Neuronal stem cell (in vitro differentiated cells): ENCODE measurements around the gene EPHA2.

Source experiments
- DNase-seq: peaks from one replicate; pipeline ENCODE4 v3.0.0-alpha.2; 2013; ENCODE audit warnings: low spot score
- H2AFZ ChIP-seq: one replicate; pipeline ENCODE4 v1.6.1; 2013; ENCODE audit warnings: mild to moderate bottlenecking, low read length, inconsistent platforms
- H2AK5ac ChIP-seq: 2 replicates; pipeline ENCODE4 v1.6.1; 2013; ENCODE audit warnings: low read depth, mild to moderate bottlenecking, inconsistent platforms, low read length, moderate library complexity, mixed read lengths
- H2BK120ac ChIP-seq: 2 replicates; pipeline ENCODE4 v1.6.1; 2013; ENCODE audit warnings: low read depth, mild to moderate bottlenecking, inconsistent platforms, low read length, moderate library complexity, mixed read lengths
- H2BK12ac ChIP-seq: one replicate; pipeline ENCODE4 v1.6.1; 2013; ENCODE audit warnings: low read length, inconsistent platforms
- H2BK15ac ChIP-seq: 2 replicates; pipeline ENCODE4 v1.6.1; 2013; ENCODE audit warnings: mild to moderate bottlenecking, low read length, inconsistent platforms, mixed read lengths
- H2BK5ac ChIP-seq: one replicate; pipeline ENCODE4 v1.6.1; 2013; ENCODE audit warnings: inconsistent platforms, mild to moderate bottlenecking, low read length, moderate library complexity
- H3K14ac ChIP-seq: one replicate; pipeline ENCODE4 v1.6.1; 2013; ENCODE audit warnings: low read length, inconsistent platforms
- H3K18ac ChIP-seq: 2 replicates; pipeline ENCODE4 v1.6.1; 2013; ENCODE audit warnings: low read length, inconsistent platforms
- H3K23ac ChIP-seq: 2 replicates; pipeline ENCODE4 v1.6.1; 2013; ENCODE audit warnings: low read depth, mild to moderate bottlenecking, mixed read lengths, low read length, inconsistent platforms; ENCODE audit not compliant: poor library complexity
- H3K27ac ChIP-seq: replicated peaks from 3 replicates; pipeline ENCODE4 v1.5.1; 2013; ENCODE audit warnings: low read length, inconsistent platforms
- H3K27me3 ChIP-seq, 3 experiments: 2 replicates each; pipeline ENCODE4 v1.6.1; 2013; ENCODE audit warnings: low read length in 3 of 3, mild to moderate bottlenecking in 2 of 3, inconsistent platforms in 1 of 3, low read depth in 1 of 3, mixed read lengths in 1 of 3, moderate library complexity in 1 of 3; ENCODE audit not compliant: control insufficient read depth in 3 of 3, insufficient read depth in 3 of 3
- H3K36me3 ChIP-seq, 2 donors: replicated peaks in 1 of 2; 2 replicates each; pipeline ENCODE4 v1.6.1; 2013; ENCODE audit warnings: low read length in 2 of 2; ENCODE audit not compliant: control insufficient read depth in 2 of 2, insufficient read depth in 2 of 2
- H3K4ac ChIP-seq: 2 replicates; pipeline ENCODE4 v1.6.1; 2013; ENCODE audit warnings: inconsistent platforms, mild to moderate bottlenecking, low read length, moderate library complexity
- H3K4me1 ChIP-seq, 2 donors: 1 replicate in 1 of 2; 2 replicates in 1 of 2; pipeline ENCODE4 v1.6.1; 2013; ENCODE audit warnings: low read length in 2 of 2, low read depth in 1 of 2; ENCODE audit not compliant: control insufficient read depth in 2 of 2, insufficient read depth in 1 of 2
- H3K4me2 ChIP-seq: one replicate; pipeline ENCODE4 v1.6.1; 2013; ENCODE audit warnings: mild to moderate bottlenecking, low read length, inconsistent platforms; ENCODE audit not compliant: insufficient read depth, poor library complexity, severe bottlenecking
- H3K4me3 ChIP-seq, 2 donors: 2 replicates each; pipeline ENCODE4 v1.5.1; 2013; ENCODE audit warnings: low read length in 2 of 2, mild to moderate bottlenecking in 2 of 2, inconsistent platforms in 1 of 2, moderate library complexity in 1 of 2
- H3K79me1 ChIP-seq: one replicate; pipeline ENCODE4 v1.6.1; 2013; ENCODE audit warnings: low read depth, mild to moderate bottlenecking, inconsistent platforms, low read length, moderate library complexity
- H3K9ac ChIP-seq: one replicate; pipeline ENCODE4 v1.6.1; 2013; ENCODE audit warnings: mild to moderate bottlenecking, low read depth, low read length, inconsistent platforms; ENCODE audit not compliant: poor library complexity
- H3K9me3 ChIP-seq, 2 donors: replicated peaks in 1 of 2; 2 replicates each; pipeline versions ENCODE3 to v1.6.1; 2013; ENCODE audit warnings: low read length in 2 of 2, mild to moderate bottlenecking in 2 of 2, inconsistent platforms in 1 of 2, low read depth in 1 of 2, mixed read lengths in 1 of 2, moderate library complexity in 1 of 2; ENCODE audit not compliant: control insufficient read depth in 2 of 2, insufficient read depth in 1 of 2
- H4K8ac ChIP-seq: one replicate; pipeline ENCODE4 v1.6.1; 2013; ENCODE audit warnings: low read depth, mild to moderate bottlenecking, inconsistent platforms, low read length, moderate library complexity
- H4K91ac ChIP-seq: one replicate; pipeline ENCODE4 v1.6.1; 2013; ENCODE audit warnings: low read length, low read depth, mild to moderate bottlenecking, inconsistent platforms; ENCODE audit not compliant: poor library complexity
- WGBS, 2 donors: extraction: QIAGEN DNeasy Blood & Tissue Kit; methylation state at CpG; one replicate each; pipeline ENCODE4 v1.1.7; 2013; ENCODE audit warnings: missing lambda C conversion rate in 2 of 2, mixed read lengths in 1 of 2; ENCODE audit not compliant: insufficient read length in 2 of 2, insufficient replicate concordance in 1 of 2; ENCODE audit errors: extremely low coverage in 2 of 2; 5-methylcytosine and 5-hydroxymethylcytosine counted together

The EPHA2 gene

DNA sequence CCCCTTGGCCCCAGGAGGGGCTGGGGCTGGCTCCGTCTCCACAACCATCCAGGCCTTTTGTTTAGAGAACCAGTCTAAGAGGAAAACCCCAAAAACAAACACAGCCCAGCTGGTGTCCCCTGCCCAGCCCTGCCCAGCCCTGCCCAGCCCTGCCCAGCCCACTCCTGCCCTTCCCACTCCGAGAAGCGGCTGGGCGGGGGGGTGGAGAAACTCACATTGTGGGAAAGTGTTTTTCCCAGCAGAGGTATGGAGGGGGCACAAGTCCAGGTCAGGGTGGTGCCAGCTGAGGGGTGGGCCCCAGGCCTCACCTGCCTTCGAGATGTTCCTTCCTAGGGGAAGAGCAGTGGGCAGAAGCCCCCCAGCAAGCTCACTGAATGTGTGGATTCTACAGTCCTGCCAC is 72.4 kb downstream of the EPHA2 start:
- H2BK5ac ChIP-seq: no peak overlapping the region
- H3K4ac ChIP-seq: no peak overlapping the region
- no peaks in the 10 kb centered on the region for H3K79me1 ChIP-seq
- peak overlapping the region; percentile 92 for H3K18ac ChIP-seq
- no peak overlapping the region for H3K23ac ChIP-seq
- H3K4me3 ChIP-seq: no peak overlapping the region
- H2AFZ ChIP-seq: no peak overlapping the region
- no CpG with 5 or more reads among the region's 5 CpGs for WGBS, 2 donors
- H3K27ac ChIP-seq: no peak overlapping the region
- H4K8ac ChIP-seq: no peak overlapping the region
- no peak for DNase-seq
- H3K4me1 ChIP-seq: peaks cover 5 to 9% of the 10 kb centered on the region in 2 donors
- H2BK12ac ChIP-seq: peak overlapping the region; percentile 58
- H3K36me3 ChIP-seq: no peaks in the 10 kb centered on the region
- H3K4me2 ChIP-seq: no peak overlapping the region
- H3K27me3 ChIP-seq: peaks cover 0 to 9% (median 0%) of the 10 kb centered on the region in 3 experiments
- no peak overlapping the region for H4K91ac ChIP-seq
- H2AK5ac ChIP-seq: peak overlapping the region; percentile 98
- H3K14ac ChIP-seq: no peak overlapping the region
- no peaks in the 10 kb centered on the region for H3K9me3 ChIP-seq
- H2BK15ac ChIP-seq: peak overlapping the region; percentile 85
- H2BK120ac ChIP-seq: peak overlapping the region; percentile 26
- no peak overlapping the region for H3K9ac ChIP-seq

GRCh38 chr1:16082283-16083038 is 73.4 kb downstream of the EPHA2 start:
- H3K18ac ChIP-seq: peak overlapping the region; percentile 11
- no peak overlapping the region for H4K91ac ChIP-seq
- no peak overlapping the region for H3K14ac ChIP-seq
- no CpG with 5 or more reads among the region's 9 CpGs for WGBS, 2 donors
- H3K27me3 ChIP-seq: peaks cover 0 to 6% (median 0%) of the 10 kb centered on the region in 3 experiments
- H3K4me1 ChIP-seq: peaks cover 5 to 8% of the 10 kb centered on the region in 2 donors
- H2AK5ac ChIP-seq: peak overlapping the region; percentile 98
- H3K4me3 ChIP-seq: no peak overlapping the region
- no peaks in the 10 kb centered on the region for H3K36me3 ChIP-seq
- H3K4ac ChIP-seq: no peak overlapping the region
- no peaks in the 10 kb centered on the region for H3K9me3 ChIP-seq
- peak overlapping the region; percentile 12 for H3K23ac ChIP-seq
- no peak overlapping the region for H3K9ac ChIP-seq
- no peak overlapping the region for H3K27ac ChIP-seq
- H3K4me2 ChIP-seq: no peak overlapping the region
- H2BK5ac ChIP-seq: peak overlapping the region; percentile 84
- no peak overlapping the region for H2AFZ ChIP-seq
- H2BK120ac ChIP-seq: peak overlapping the region; percentile 14
- H2BK12ac ChIP-seq: peak overlapping the region; percentile 24
- no peaks in the 10 kb centered on the region for H3K79me1 ChIP-seq
- peak; percentile 74 for DNase-seq
- no peak overlapping the region for H4K8ac ChIP-seq
- H2BK15ac ChIP-seq: peak overlapping the region; percentile 3

DNA sequence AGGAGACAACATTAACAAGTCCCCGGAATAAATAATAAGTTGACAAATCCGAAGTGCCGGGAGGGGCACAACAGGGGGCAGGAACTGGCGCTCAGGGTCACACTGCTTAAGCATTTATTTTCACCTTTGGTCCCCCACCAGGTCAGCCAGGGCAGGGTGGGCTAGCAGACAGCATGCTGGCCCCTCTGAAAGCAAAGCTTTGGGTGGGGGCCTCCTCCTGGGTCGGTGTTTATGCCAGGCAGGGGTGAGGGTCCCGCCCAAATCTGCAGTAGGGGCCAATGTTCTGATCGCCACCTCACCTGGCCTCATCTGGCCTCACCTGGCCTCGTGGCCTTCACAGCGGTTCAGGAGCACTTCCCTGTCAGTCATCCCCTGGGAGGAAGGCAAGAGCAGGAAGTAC is 74.2 kb downstream of the EPHA2 start:
- Histone ChIP-seq H2BK12ac (peak overlapping the region; percentile 82), H3K4me1 (peaks cover 8% of the 10 kb centered on the region in 2 donors)
- no CpG with 5 or more reads among the region's 9 CpGs for WGBS, 2 donors

DNA sequence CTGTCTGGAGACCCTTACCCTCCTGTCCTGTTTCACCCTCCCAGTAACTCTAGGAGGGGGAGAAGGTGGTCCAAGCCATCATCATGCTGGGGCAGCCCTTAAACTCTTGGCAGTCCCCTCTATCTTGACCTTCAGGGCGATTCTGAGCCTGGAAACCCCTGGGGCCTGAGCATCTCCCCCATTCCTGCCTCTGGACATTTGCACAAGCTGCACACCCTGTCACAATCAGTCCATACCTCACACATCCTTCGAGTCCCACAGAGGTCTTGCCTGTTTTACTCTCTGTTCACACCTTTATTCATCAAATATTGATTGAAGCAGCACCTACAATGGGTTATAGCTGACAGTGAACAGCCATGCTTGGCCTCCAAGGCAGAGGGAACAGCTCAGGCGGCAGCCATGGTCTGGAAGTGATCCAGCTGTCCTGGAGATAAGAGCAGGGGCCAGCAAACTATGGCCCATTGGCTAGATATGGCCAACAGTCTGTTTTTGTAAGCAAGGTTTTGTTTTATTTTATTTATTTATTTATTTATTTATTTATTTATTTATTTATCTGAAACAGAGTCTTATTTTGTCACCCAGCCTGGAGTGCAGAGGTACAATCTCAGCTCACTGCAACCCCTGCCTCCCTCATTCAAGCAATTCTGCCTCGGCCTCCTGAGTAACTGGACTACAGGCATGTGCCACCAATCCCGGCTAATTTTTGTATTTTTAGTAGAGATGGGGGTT is 75.3 kb downstream of the EPHA2 start:
- Histone ChIP-seq H3K27me3 (peaks cover 0 to 23% (median 2%) of the 10 kb centered on the region in 3 experiments), H3K4me1 (peaks cover 8% of the 10 kb centered on the region in 2 donors)

More for the DNA sequence above, 74.2 kb downstream of the EPHA2 start:
- Histone ChIP-seq H3K4me2 (no peak overlapping the region), H3K79me1 (no peaks in the 10 kb centered on the region), H3K27me3 (peaks cover 0 to 12% (median 0%) of the 10 kb centered on the region in 3 experiments), H2BK15ac (peak overlapping the region; percentile 54), H3K4ac (no peak overlapping the region), H3K18ac (peak overlapping the region; percentile 52), H3K14ac (no peak overlapping the region), H3K23ac (no peak overlapping the region), H3K27ac (no peak overlapping the region), H3K4me3 (no peak overlapping the region), H3K9me3 (no peaks in the 10 kb centered on the region), H4K8ac (no peak overlapping the region), H2BK5ac (peak overlapping the region; percentile 84), H2AK5ac (peak overlapping the region; percentile 48), H3K9ac (no peak overlapping the region), H3K36me3 (no peaks in the 10 kb centered on the region), H2AFZ (no peak overlapping the region), H2BK120ac (peak overlapping the region; percentile 14), H4K91ac (no peak overlapping the region)
- DNase-seq: no peak

More for the DNA sequence above, 75.3 kb downstream of the EPHA2 start:
- H3K14ac ChIP-seq: no peak overlapping the region
- DNase-seq: no peak
- no peak overlapping the region for H2AFZ ChIP-seq
- H2AK5ac ChIP-seq: peak overlapping the region; percentile 25
- H3K27ac ChIP-seq: no peak overlapping the region
- H3K23ac ChIP-seq: peak overlapping the region; percentile 11
- H3K4me3 ChIP-seq: no peak overlapping the region
- H4K8ac ChIP-seq: no peak overlapping the region
- H3K9ac ChIP-seq: no peak overlapping the region
- H3K4me2 ChIP-seq: no peak overlapping the region
- H4K91ac ChIP-seq: no peak overlapping the region
- H3K4ac ChIP-seq: no peak overlapping the region
- H2BK5ac ChIP-seq: no peak overlapping the region
- H2BK120ac ChIP-seq: no peak overlapping the region
- H3K79me1 ChIP-seq: no peaks in the 10 kb centered on the region
- peak overlapping the region; percentile 16 for H2BK12ac ChIP-seq
- H2BK15ac ChIP-seq: peak overlapping the region; percentile 97
- WGBS, 2 donors: no CpG with 5 or more reads among the region's 5 CpGs
- no peak overlapping the region for H3K18ac ChIP-seq
- no peaks in the 10 kb centered on the region for H3K9me3 ChIP-seq
- no peaks in the 10 kb centered on the region for H3K36me3 ChIP-seq
